ENCODE results near the gene USP13. TPM values are rescaled to one million over a fixed set of nuclear protein-coding genes. Genes with fewer than 3 reads are reported as not detected.

The USP13 gene
- total RNA-seq, 1 donor from 2014 or later, result 11.0 TPM

GRCh38 chr3:179735321-179735720, 82.5 kb downstream of the USP13 start:
- DNase-seq (no peak), ATAC-seq (ENCODE audit: low read depth) (no peak)
- no peak for TF ChIP-seq CTCF (IDR thresholded peaks at IDR 0.05)
- H3K4me1 Mint-ChIP-seq, result no peaks in the 10 kb centered on the region
- H3K4me3 Mint-ChIP-seq, result no peak overlapping the region
- H3K27ac Mint-ChIP-seq, result no peak overlapping the region
- intact Hi-C loops (cut with micrococcal nuclease), result no loop called here
- ChIA-PET CTCF (no interaction called here), POLR2A (no interaction called here)
- H3K36me3 Mint-ChIP-seq (ENCODE audit: low read depth), result peaks cover 36% of the 10 kb centered on the region
- H3K27me3 Mint-ChIP-seq, result no peaks in the 10 kb centered on the region
- H3K9me3 Mint-ChIP-seq, result no peaks in the 10 kb centered on the region

- ChIA-PET CTCF (no interaction called here), POLR2A (no interaction called here)
- Mint-ChIP-seq H3K36me3 (ENCODE audit: low read depth) (peaks cover 40% of the 10 kb centered on the region), H3K4me3 (no peak overlapping the region), H3K27me3 (no peaks in the 10 kb centered on the region), H3K9me3 (no peaks in the 10 kb centered on the region), H3K27ac (no peak overlapping the region), H3K4me1 (no peaks in the 10 kb centered on the region)
- no peak for TF ChIP-seq CTCF (IDR thresholded peaks at IDR 0.05)
- intact Hi-C loops (cut with micrococcal nuclease), result no loop called here
- no peak for DNase-seq
- ATAC-seq (ENCODE audit: low read depth), result no peak
Measured at GRCh38 chr3:179738998-179739397, 86.2 kb downstream of the USP13 start.

GRCh38 chr3:179739816-179740594, 87.2 kb downstream of the USP13 start:
- Mint-ChIP-seq H3K4me3 (no peak overlapping the region), H3K27ac (no peak overlapping the region), H3K9me3 (no peaks in the 10 kb centered on the region), H3K4me1 (no peaks in the 10 kb centered on the region), H3K36me3 (ENCODE audit: low read depth) (peaks cover 42% of the 10 kb centered on the region), H3K27me3 (no peaks in the 10 kb centered on the region)
- DNase-seq (no peak), ATAC-seq (ENCODE audit: low read depth) (no peak)
- intact Hi-C loops (cut with micrococcal nuclease), result no loop called here
- ChIA-PET CTCF (no interaction called here), POLR2A (no interaction called here)
- TF ChIP-seq CTCF (IDR thresholded peaks at IDR 0.05), result no peak

GRCh38 chr3:179743913-179744312, 91.1 kb downstream of the USP13 start:
- H3K9me3 Mint-ChIP-seq, result no peaks in the 10 kb centered on the region
- DNase-seq (no peak), ATAC-seq (ENCODE audit: low read depth) (no peak)
- ChIA-PET POLR2A (no interaction called here), CTCF (no interaction called here)
- no peak overlapping the region for H3K4me3 Mint-ChIP-seq
- H3K27ac Mint-ChIP-seq, result no peak overlapping the region
- intact Hi-C loops (cut with micrococcal nuclease), result no loop called here
- TF ChIP-seq CTCF (IDR thresholded peaks at IDR 0.05), result no peak
- H3K36me3 Mint-ChIP-seq (ENCODE audit: low read depth), result peaks cover 46% of the 10 kb centered on the region
- H3K27me3 Mint-ChIP-seq, result no peaks in the 10 kb centered on the region
- no peaks in the 10 kb centered on the region for H3K4me1 Mint-ChIP-seq

GRCh38 chr3:179744667-179745066, 91.8 kb downstream of the USP13 start:
- H3K36me3 Mint-ChIP-seq (ENCODE audit: low read depth), result peaks cover 46% of the 10 kb centered on the region
- intact Hi-C loops (cut with micrococcal nuclease), result no loop called here
- ATAC-seq (ENCODE audit: low read depth), result no peak

More at GRCh38 chr3:179744667-179745066, 91.8 kb downstream of the USP13 start:
- Mint-ChIP-seq H3K4me1 (no peaks in the 10 kb centered on the region), H3K27ac (no peak overlapping the region), H3K27me3 (no peaks in the 10 kb centered on the region), H3K4me3 (no peak overlapping the region), H3K9me3 (no peaks in the 10 kb centered on the region)
- TF ChIP-seq CTCF (IDR thresholded peaks at IDR 0.05), result no peak
- POLR2A ChIA-PET, result no interaction called here
- no peak for DNase-seq
- CTCF ChIA-PET, result no interaction called here
